ENCODE measurements around the gene MTERF4. TPM values are rescaled to one million over a fixed set of nuclear protein-coding genes. Genes with fewer than 3 reads are reported as not detected.

MTERF4 gene
- total RNA-seq, 1 experiment from 2014 or later = 13.6 TPM

DNA sequence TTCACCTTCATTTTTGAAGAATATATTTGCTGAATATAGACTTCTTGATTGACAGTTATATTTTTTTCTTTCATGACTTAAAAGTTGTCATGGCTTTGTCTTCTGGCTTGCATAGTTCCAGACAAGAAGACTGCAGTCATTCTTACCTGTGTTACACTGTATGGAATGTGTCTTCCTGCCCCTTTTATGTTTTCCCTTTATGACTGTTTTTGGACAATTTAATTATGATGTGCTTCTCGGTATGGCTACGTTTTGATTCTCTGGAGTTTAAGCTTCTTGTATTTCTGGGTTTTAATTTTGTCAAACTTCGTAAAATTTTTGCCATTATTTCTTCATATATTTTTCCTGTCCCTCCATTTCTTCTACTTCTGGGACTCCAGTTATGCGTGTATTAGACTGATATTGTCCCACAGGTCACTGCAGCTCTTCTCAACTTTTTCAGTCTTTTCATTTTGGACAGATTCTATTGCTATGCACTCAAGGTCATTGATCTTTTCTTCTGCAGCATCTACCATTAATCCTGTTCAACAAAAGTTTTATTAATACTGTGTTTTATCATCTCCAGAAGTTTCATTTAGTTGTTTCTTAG lies 17.1 kb downstream of the MTERF4 start:
- Histone ChIP-seq H3K9me3 (ENCODE audit: low read length) (no peaks in the 10 kb centered on the region), H2AFZ (ENCODE audit: low read length) (no peak overlapping the region), H3K9ac (ENCODE audit: low read length) (no peak overlapping the region), H3K4me3 (ENCODE audit: low read length) (no peak overlapping the region), H3K4me2 (ENCODE audit: low read length) (no peak overlapping the region), H3K27me3 (ENCODE audit: low read length) (no peaks in the 10 kb centered on the region), H4K20me1 (ENCODE audit: low read length) (no peaks in the 10 kb centered on the region), H3K36me3 (ENCODE audit: low read depth, low read length) (no peaks in the 10 kb centered on the region), H3F3A (ENCODE audit: low read length, unreplicated experiment) (no peaks in the 10 kb centered on the region), H3K4me1 (ENCODE audit: insufficient read depth, low read length) (no peaks in the 10 kb centered on the region), H3K9me2 (replicated peaks; ENCODE audit: low read length) (no peaks in the 10 kb centered on the region), H3K27ac (ENCODE audit: low read length) (no peak overlapping the region), H3K79me2 (ENCODE audit: low read length) (no peaks in the 10 kb centered on the region)
- DNase-seq = no peak
- BruUV-seq (replicated peaks) = no TSS peak
- ChIA-PET POLR2A (ENCODE audit: unreplicated experiment) (no interaction called here), CTCF (no interaction called here)
- no peak for ATAC-seq
- intact Hi-C loops (cut with micrococcal nuclease) = no loop called here
- TF ChIP-seq CTCF (conservative IDR thresholded peaks at IDR 0.05; ENCODE audit: low read depth, low read length) (no peak), EZH2 (IDR thresholded peaks at IDR 0.05; ENCODE audit: low read length, unreplicated experiment) (no peak), EZH2phosphoT487 (IDR thresholded peaks at IDR 0.05; ENCODE audit: borderline replicate concordance, low read length) (no peak)

GRCh38 chr2:241083091-241083415 lies 19.0 kb downstream of the MTERF4 start:
- ATAC-seq = no peak
- no peaks in the 10 kb centered on the region for H3K36me3 ChIP-seq (ENCODE audit: low read depth, low read length)
- H3K27ac ChIP-seq (ENCODE audit: low read length) = no peak overlapping the region
- no TSS peak for BruUV-seq (replicated peaks)
- H3K4me3 ChIP-seq (ENCODE audit: low read length) = no peak overlapping the region
- no peak overlapping the region for H3K4me2 ChIP-seq (ENCODE audit: low read length)
- H3K9ac ChIP-seq (ENCODE audit: low read length) = no peak overlapping the region
- no peak overlapping the region for H2AFZ ChIP-seq (ENCODE audit: low read length)
- no peak for DNase-seq
- H3K79me2 ChIP-seq (ENCODE audit: low read length) = no peaks in the 10 kb centered on the region
- TF ChIP-seq EZH2phosphoT487 (IDR thresholded peaks at IDR 0.05; ENCODE audit: borderline replicate concordance, low read length) (no peak), CTCF (conservative IDR thresholded peaks at IDR 0.05; ENCODE audit: low read depth, low read length) (no peak)
- H3K9me3 ChIP-seq (ENCODE audit: low read length) = no peaks in the 10 kb centered on the region
- H4K20me1 ChIP-seq (ENCODE audit: low read length) = no peaks in the 10 kb centered on the region
- intact Hi-C loops (cut with micrococcal nuclease) = no loop called here
- ChIA-PET POLR2A (ENCODE audit: unreplicated experiment) (no interaction called here), CTCF (no interaction called here)
- no peaks in the 10 kb centered on the region for H3K4me1 ChIP-seq (ENCODE audit: insufficient read depth, low read length)
- H3F3A ChIP-seq (ENCODE audit: low read length, unreplicated experiment) = no peaks in the 10 kb centered on the region
- no peaks in the 10 kb centered on the region for H3K9me2 ChIP-seq (replicated peaks; ENCODE audit: low read length)
- no peaks in the 10 kb centered on the region for H3K27me3 ChIP-seq (ENCODE audit: low read length)

GRCh38 chr2:241082341-241083090 lies 19.6 kb downstream of the MTERF4 start:
- no peak for DNase-seq
- no peaks in the 10 kb centered on the region for H3K4me1 ChIP-seq (ENCODE audit: insufficient read depth, low read length)
- H3K9ac ChIP-seq (ENCODE audit: low read length) = no peak overlapping the region
- no peak overlapping the region for H3K27ac ChIP-seq (ENCODE audit: low read length)
- H2AFZ ChIP-seq (ENCODE audit: low read length) = no peak overlapping the region
- no TSS peak for BruUV-seq (replicated peaks)
- no peak for ATAC-seq
- no peaks in the 10 kb centered on the region for H3K36me3 ChIP-seq (ENCODE audit: low read depth, low read length)
- no peaks in the 10 kb centered on the region for H3K9me2 ChIP-seq (replicated peaks; ENCODE audit: low read length)
- no peaks in the 10 kb centered on the region for H3K9me3 ChIP-seq (ENCODE audit: low read length)
- no peaks in the 10 kb centered on the region for H4K20me1 ChIP-seq (ENCODE audit: low read length)
- intact Hi-C loops (cut with micrococcal nuclease) = no loop called here
- no peak overlapping the region for H3K4me2 ChIP-seq (ENCODE audit: low read length)
- TF ChIP-seq CTCF (conservative IDR thresholded peaks at IDR 0.05; ENCODE audit: low read depth, low read length) (no peak), EZH2 (IDR thresholded peaks at IDR 0.05; ENCODE audit: low read length, unreplicated experiment) (no peak), EZH2phosphoT487 (IDR thresholded peaks at IDR 0.05; ENCODE audit: borderline replicate concordance, low read length) (no peak)
- ChIA-PET POLR2A (ENCODE audit: unreplicated experiment) (no interaction called here), CTCF (no interaction called here)
- no peaks in the 10 kb centered on the region for H3K79me2 ChIP-seq (ENCODE audit: low read length)
- no peaks in the 10 kb centered on the region for H3F3A ChIP-seq (ENCODE audit: low read length, unreplicated experiment)
- no peak overlapping the region for H3K4me3 ChIP-seq (ENCODE audit: low read length)
- no peaks in the 10 kb centered on the region for H3K27me3 ChIP-seq (ENCODE audit: low read length)

Data from PC-3 (cell line).